Duodenal mucosa (tissue), 2 donors: ENCODE data around the gene SCN11A.

Experiments used
- H3K27ac ChIP-seq: one replicate; pipeline ENCODE4 v1.7.0; 2013; ENCODE audit warnings: low read depth, low read length
- H3K27me3 ChIP-seq, 2 donors: one replicate each; pipeline ENCODE4 v1.7.0; 2013; ENCODE audit warnings: low read length in 2 of 2, control low read depth in 1 of 2; ENCODE audit not compliant: insufficient read depth in 2 of 2, control insufficient read depth in 1 of 2
- H3K36me3 ChIP-seq, 2 donors: one replicate each; pipeline ENCODE4 v1.7.0; 2013; ENCODE audit warnings: low read length in 2 of 2, control low read depth in 1 of 2; ENCODE audit not compliant: insufficient read depth in 2 of 2, control insufficient read depth in 1 of 2
- H3K4me1 ChIP-seq, 2 donors: one replicate each; pipeline ENCODE4 v1.7.0; 2013; ENCODE audit warnings: low read length in 2 of 2, control low read depth in 1 of 2; ENCODE audit not compliant: insufficient read depth in 2 of 2, control insufficient read depth in 1 of 2
- H3K4me3 ChIP-seq, 2 donors: one replicate each; pipeline ENCODE4 v1.7.0; 2013; ENCODE audit warnings: low read length in 2 of 2, low read depth in 1 of 2
- H3K9ac ChIP-seq, 2 donors: one replicate each; pipeline ENCODE4 v1.7.0; 2013; ENCODE audit warnings: low read length in 2 of 2, low read depth in 1 of 2
- H3K9me3 ChIP-seq, 2 donors: one replicate each; pipeline ENCODE4 v1.7.0; 2013; ENCODE audit warnings: low read length in 2 of 2, control low read depth in 1 of 2; ENCODE audit not compliant: control insufficient read depth in 1 of 2

Gene SCN11A

GRCh38 chr3:39094851-39095677 lies 43.3 kb upstream of the SCN11A start:
- Histone ChIP-seq H3K4me3 (no peak overlapping the region), H3K9me3 (no peaks in the 10 kb centered on the region), H3K9ac (no peak overlapping the region), H3K36me3 (peaks cover 38 to 87% of the 10 kb centered on the region in 2 donors), H3K27ac (no peak overlapping the region), H3K4me1 (no peaks in the 10 kb centered on the region), H3K27me3 (no peaks in the 10 kb centered on the region)

GRCh38 chr3:39090922-39091321 lies 39.2 kb upstream of the SCN11A start:
- Histone ChIP-seq H3K27ac (no peak overlapping the region), H3K27me3 (no peaks in the 10 kb centered on the region), H3K4me1 (no peaks in the 10 kb centered on the region), H3K36me3 (peaks cover 33 to 85% of the 10 kb centered on the region in 2 donors), H3K9ac (no peak overlapping the region), H3K4me3 (no peak overlapping the region), H3K9me3 (no peaks in the 10 kb centered on the region)

GRCh38 chr3:39088889-39089288 lies 37.1 kb upstream of the SCN11A start:
- Histone ChIP-seq H3K9ac (no peak overlapping the region), H3K4me3 (no peak overlapping the region), H3K4me1 (no peaks in the 10 kb centered on the region), H3K27me3 (no peaks in the 10 kb centered on the region), H3K36me3 (peaks cover 37 to 70% of the 10 kb centered on the region in 2 donors), H3K9me3 (no peaks in the 10 kb centered on the region), H3K27ac (no peak overlapping the region)

DNA sequence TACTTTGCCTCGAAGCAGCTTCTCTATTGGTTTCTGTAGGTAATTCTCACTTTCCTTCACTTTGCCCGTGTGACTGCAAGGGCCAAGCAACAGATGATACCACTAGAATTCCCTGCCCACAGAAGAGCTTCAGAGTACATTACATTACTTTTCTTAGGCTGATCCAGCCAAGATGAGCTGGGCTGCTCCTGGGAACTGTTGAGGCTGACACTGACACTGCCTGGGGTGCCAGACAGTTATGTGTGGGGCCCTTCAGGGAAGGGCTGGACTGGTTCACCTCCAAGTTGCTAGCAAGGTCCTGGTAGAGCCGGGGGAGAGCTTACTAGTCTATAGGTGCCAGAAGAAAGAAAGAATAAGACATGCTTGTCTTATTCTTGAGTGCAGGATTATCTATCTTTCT lies 36.7 kb upstream of the SCN11A start:
- peaks cover 37 to 68% of the 10 kb centered on the region in 2 donors for H3K36me3 ChIP-seq
- H3K27me3 ChIP-seq: no peaks in the 10 kb centered on the region
- H3K9ac ChIP-seq: no peak overlapping the region
- H3K27ac ChIP-seq: no peak overlapping the region
- H3K9me3 ChIP-seq: no peaks in the 10 kb centered on the region
- no peak overlapping the region for H3K4me3 ChIP-seq
- H3K4me1 ChIP-seq: no peaks in the 10 kb centered on the region

- H3K36me3 ChIP-seq: peaks cover 36 to 57% of the 10 kb centered on the region in 2 donors
Observed at GRCh38 chr3:39086144-39086543, 34.4 kb upstream of the SCN11A start.

DNA sequence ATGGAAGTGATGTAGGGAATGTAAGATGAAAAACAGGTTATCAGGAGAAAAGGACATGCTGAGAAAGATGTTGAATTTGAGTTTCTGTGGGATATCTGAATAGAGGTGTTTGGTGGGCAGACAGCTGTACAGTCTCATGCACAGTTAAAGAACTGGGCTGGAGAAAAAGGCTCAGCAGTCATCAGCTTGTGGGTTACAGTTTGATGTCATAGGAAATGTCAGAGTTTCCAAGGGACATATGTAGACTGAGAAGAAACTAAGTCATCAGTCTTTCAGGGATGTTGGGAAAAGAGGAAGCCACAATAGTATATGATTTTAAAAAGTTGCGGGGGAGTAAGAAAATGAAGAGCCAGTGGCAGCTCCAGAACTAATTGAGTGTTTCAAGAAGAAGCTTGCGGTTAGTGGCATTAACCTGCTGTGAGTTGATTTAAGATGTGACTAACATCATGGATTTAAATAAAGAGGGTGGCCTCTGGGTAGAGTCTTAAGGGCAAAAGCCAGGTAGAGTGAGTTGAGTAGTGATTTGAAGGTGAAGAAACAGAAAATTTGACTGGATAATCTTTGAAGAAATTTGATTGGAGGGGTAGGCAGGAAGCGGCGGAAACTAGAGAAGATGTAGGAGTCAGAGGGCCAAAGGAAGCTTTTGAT lies 31.0 kb upstream of the SCN11A start:
- no peaks in the 10 kb centered on the region for H3K9me3 ChIP-seq
- H3K4me1 ChIP-seq: no peaks in the 10 kb centered on the region
- no peak overlapping the region for H3K4me3 ChIP-seq
- H3K9ac ChIP-seq: no peak overlapping the region
- H3K27me3 ChIP-seq: no peaks in the 10 kb centered on the region
- H3K27ac ChIP-seq: no peak overlapping the region
- H3K36me3 ChIP-seq: peaks cover 23 to 50% of the 10 kb centered on the region in 2 donors

More at GRCh38 chr3:39086144-39086543, 34.4 kb upstream of the SCN11A start:
- Histone ChIP-seq H3K4me3 (no peak overlapping the region), H3K9me3 (no peaks in the 10 kb centered on the region), H3K4me1 (no peaks in the 10 kb centered on the region), H3K9ac (no peak overlapping the region), H3K27ac (no peak overlapping the region), H3K27me3 (no peaks in the 10 kb centered on the region)

- Histone ChIP-seq H3K9me3 (no peaks in the 10 kb centered on the region), H3K9ac (no peak overlapping the region), H3K27ac (no peak overlapping the region), H3K4me1 (no peaks in the 10 kb centered on the region), H3K36me3 (peaks cover 32 to 52% of the 10 kb centered on the region in 2 donors), H3K4me3 (no peak overlapping the region), H3K27me3 (no peaks in the 10 kb centered on the region)
Observed at GRCh38 chr3:39080026-39080425, 28.3 kb upstream of the SCN11A start.

DNA sequence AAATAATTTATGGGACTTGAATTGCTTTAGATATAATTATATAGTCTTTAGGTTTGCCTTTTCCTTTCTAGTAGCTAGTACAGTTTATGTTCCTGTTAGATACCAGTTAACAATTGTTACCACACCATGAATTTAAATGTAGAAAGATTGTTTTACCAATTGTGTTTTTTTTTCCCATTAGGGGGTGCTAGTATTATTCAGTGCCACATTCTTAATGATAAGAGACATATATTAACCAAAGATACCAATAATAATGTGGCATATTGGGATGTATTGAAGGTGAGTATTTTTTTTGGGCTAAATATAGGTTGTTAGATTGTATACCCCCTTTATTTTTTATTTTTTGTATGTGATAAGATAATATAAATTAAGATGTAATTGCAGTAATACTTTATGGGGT lies 27.8 kb upstream of the SCN11A start:
- no peak overlapping the region for H3K27ac ChIP-seq
- H3K9ac ChIP-seq: no peak overlapping the region
- no peaks in the 10 kb centered on the region for H3K9me3 ChIP-seq
- no peak overlapping the region for H3K4me3 ChIP-seq
- no peaks in the 10 kb centered on the region for H3K4me1 ChIP-seq
- H3K27me3 ChIP-seq: no peaks in the 10 kb centered on the region
- H3K36me3 ChIP-seq: peaks cover 37 to 56% of the 10 kb centered on the region in 2 donors

DNA sequence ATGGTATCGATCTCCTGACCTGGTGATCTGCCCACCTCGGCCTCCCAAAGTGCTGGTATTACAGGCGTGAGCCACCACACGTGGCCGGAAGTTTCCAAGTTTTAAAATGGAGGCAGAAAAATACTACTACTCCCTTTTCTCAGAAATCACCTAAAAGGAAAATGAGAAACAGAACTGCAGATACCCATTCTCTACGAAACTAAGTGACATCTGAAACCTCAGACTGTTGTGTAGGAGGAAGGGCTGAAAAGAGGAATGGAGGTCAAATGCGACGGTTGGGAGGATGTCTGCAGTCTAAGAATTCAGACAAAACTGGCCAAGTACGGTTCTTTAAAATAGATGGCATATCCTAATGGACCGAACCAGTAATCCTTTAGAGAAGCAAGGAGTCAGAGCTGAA lies 24.2 kb upstream of the SCN11A start:
- no peaks in the 10 kb centered on the region for H3K4me1 ChIP-seq
- no peak overlapping the region for H3K27ac ChIP-seq
- H3K36me3 ChIP-seq: peaks cover 52 to 64% of the 10 kb centered on the region in 2 donors
- H3K27me3 ChIP-seq: no peaks in the 10 kb centered on the region
- no peak overlapping the region for H3K9ac ChIP-seq
- H3K4me3 ChIP-seq: no peak overlapping the region
- no peaks in the 10 kb centered on the region for H3K9me3 ChIP-seq

DNA sequence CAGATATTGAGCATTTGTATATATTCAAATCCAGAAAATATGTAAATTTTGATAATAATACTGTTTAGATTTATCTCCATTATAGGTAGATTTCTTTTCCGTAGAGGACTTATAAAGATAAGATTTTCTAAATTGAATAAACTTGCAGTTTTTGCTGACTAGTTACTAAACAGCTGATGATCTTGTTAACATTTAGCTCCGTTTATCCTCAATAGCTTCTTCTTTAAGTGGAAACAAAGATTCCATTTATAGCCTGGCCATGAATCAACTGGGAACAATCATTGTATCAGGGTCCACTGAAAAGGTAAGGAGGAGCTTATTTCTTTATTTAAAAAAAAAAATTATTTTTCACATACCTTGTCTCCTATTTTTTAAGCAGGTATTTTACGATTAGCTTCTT lies 16.8 kb upstream of the SCN11A start:
- Histone ChIP-seq H3K27me3 (no peaks in the 10 kb centered on the region), H3K4me3 (no peak overlapping the region), H3K9me3 (no peaks in the 10 kb centered on the region), H3K9ac (no peak overlapping the region), H3K4me1 (no peaks in the 10 kb centered on the region), H3K27ac (no peak overlapping the region), H3K36me3 (peaks cover 26 to 56% of the 10 kb centered on the region in 2 donors)
